ENCODE results near the gene HMCN1.

- TF ChIP-seq CTCF (IDR thresholded peaks at IDR 0.05; ENCODE audit: poor library complexity, severe bottlenecking): no peak
- TF ChIP-seq EZH2 (IDR thresholded peaks at IDR 0.05; ENCODE audit: borderline replicate concordance, insufficient read depth, low read length, poor library complexity, severe bottlenecking): no peak
- no peak for TF ChIP-seq POLR2AphosphoS5 (IDR thresholded peaks at IDR 0.05)
- no peak for TF ChIP-seq RAD21 (conservative IDR thresholded peaks at IDR 0.05)
These were observed 12.1 kb upstream of the HMCN1 start for GRCh38 chr1:185722098-185722497.
